A673 (cell line): ENCODE results near the gene PFDN2. TPM values are rescaled to one million over a fixed set of nuclear protein-coding genes. Genes with fewer than 3 reads are reported as not detected.

Experiments
- BruUV-seq: library from RNA; stranded (reverse); fragments of 400-500 nt; replicated peaks from 2 replicates; lab custom pipeline; 2021; lab: Mats Ljungman, UMichigan
- CTCF ChIA-PET: fragments of 300-600 bp; sonication (Branson Sonifier 250); formaldehyde crosslinking; loops from one replicate; lab custom pipeline; 2022; ENCODE audit warnings: antibody characterized with exemption; lab: Charles Lee
- POLR2A ChIA-PET: fragments of 300-600 bp; sonication (Branson Sonifier 250); formaldehyde crosslinking; loops from one replicate; lab custom pipeline; 2022; ENCODE audit warnings: antibody characterized with exemption; ENCODE audit not compliant: low non-redundant PET; lab: Charles Lee
- DNase-seq: peaks from one replicate; pipeline ENCODE4 v3.0.0-alpha.2; 2015; ENCODE audit warnings: low spot score
- H3K27ac ChIP-seq: fragments of 200-600 bp; sonication (generic); 2 replicates; pipeline ENCODE4 v1.5.1; 2016; ENCODE audit warnings: mixed run types, low read depth, mild to moderate bottlenecking, mixed read lengths, antibody characterized with exemption, low read length; ENCODE audit not compliant: poor library complexity, severe bottlenecking
- H3K27me3 ChIP-seq: fragments of 200-600 bp; sonication (generic); replicated peaks from 2 replicates; pipeline ENCODE4 v1.6.1; 2017; ENCODE audit warnings: mixed run types, low read depth, mild to moderate bottlenecking, mixed read lengths, antibody characterized with exemption, low read length; ENCODE audit not compliant: insufficient read depth, poor library complexity
- H3K36me3 ChIP-seq: fragments of 200-600 bp; sonication (generic); 2 replicates; pipeline ENCODE4 v1.6.1; 2016; ENCODE audit warnings: mixed run types, mild to moderate bottlenecking, mixed read lengths, antibody characterized with exemption, low read length; ENCODE audit not compliant: insufficient read depth, poor library complexity, severe bottlenecking
- H3K4me1 ChIP-seq: fragments of 200-600 bp; sonication (generic); 2 replicates; pipeline ENCODE4 v1.6.1; 2017; ENCODE audit warnings: mixed run types, mild to moderate bottlenecking, mixed read lengths, antibody characterized with exemption, low read length; ENCODE audit not compliant: insufficient read depth, poor library complexity, severe bottlenecking
- H3K4me3 ChIP-seq: fragments of 200-600 bp; sonication (generic); 2 replicates; pipeline ENCODE4 v1.5.1; 2016; ENCODE audit warnings: low read depth, mixed run types, mild to moderate bottlenecking, mixed read lengths, low read length; ENCODE audit not compliant: poor library complexity, severe bottlenecking
- H3K9me3 ChIP-seq: fragments of 200-600 bp; sonication (generic); 2 replicates; pipeline ENCODE4 v1.6.1; 2016; ENCODE audit warnings: mixed run types, low read depth, mild to moderate bottlenecking, mixed read lengths, antibody characterized with exemption, low read length; ENCODE audit not compliant: poor library complexity, severe bottlenecking
- CTCF ChIP-seq: fragments of 300-800, 200-600 bp; sonication (generic); conservative IDR thresholded peaks from 2 replicates; pipeline ENCODE4 v1.5.1; 2017; ENCODE audit warnings: low read depth, mild to moderate bottlenecking, antibody characterized with exemption, low read length, moderate library complexity, mixed read lengths
- EZH2 ChIP-seq: fragments of 200-600 bp; sonication (generic); IDR thresholded peaks from 2 replicates; pipeline ENCODE4 v1.6.1; 2017; ENCODE audit warnings: borderline replicate concordance, low read depth, mild to moderate bottlenecking, mixed read lengths, antibody characterized with exemption, low read length; ENCODE audit not compliant: poor library complexity, severe bottlenecking
- intact Hi-C: fragments of 100-400 bp; cut with micrococcal nuclease; formaldehyde crosslinking; loops from one replicate; pipeline ENCODE4 v1.10.0; 2022; ENCODE audit not compliant: unreplicated experiment
- total RNA-seq: library from RNA; stranded (reverse); gene quantifications from 2 replicates; pipeline ENCODE4 v1.2.3, GENCODE V29; 2021

The PFDN2 gene
- total RNA-seq, 1 experiment from 2014 or later = 131 TPM

GRCh38 chr1:161165742-161166668 is 48.2 kb upstream of the PFDN2 start, which contains the start of gene PPOX:
Gene PPOX (plus strand): TSS chr1:161166426. CDS start chr1:161166848, 422 bp downstream.
- ChIA-PET CTCF (interaction anchor here (0.9 to 1.6 kb wide), 4 partner anchors 33 to 68 kb away, joined by 4 to 6 read pairs (median 4); partner anchors contain the start of genes ADAMTS4, KLHDC9, NDUFS2 and TOMM40L), POLR2A (interaction anchor here (0.6 kb wide), 2 partner anchors 10 to 34 kb away, joined by 5 to 8 read pairs; no protein-coding TSS in a partner anchor)
- Histone ChIP-seq H3K4me3 (peak within 1 kb of the TSS; percentile 83), H3K4me1 (no peaks in the 10 kb centered on the region), H3K27ac (peak within 1 kb of the TSS; percentile 69), H3K27me3 (no peaks in the 10 kb centered on the region), H3K36me3 (peaks cover 44% of the 10 kb centered on the region), H3K9me3 (no peaks in the 10 kb centered on the region)
- intact Hi-C loops = no loop called here
- BruUV-seq = no TSS peak
- peak; percentile 74 for TF ChIP-seq CTCF
- no peak for TF ChIP-seq EZH2
- DNase-seq = peak; percentile 98

- Histone ChIP-seq H3K4me3 (peak overlapping the region; percentile 83), H3K9me3 (no peaks in the 10 kb centered on the region), H3K27ac (peak overlapping the region; percentile 69), H3K36me3 (peaks cover 43% of the 10 kb centered on the region), H3K4me1 (no peaks in the 10 kb centered on the region), H3K27me3 (no peaks in the 10 kb centered on the region)
- no peak for DNase-seq
- no TSS peak for BruUV-seq
- intact Hi-C loops = no loop called here
- TF ChIP-seq EZH2 = no peak
- TF ChIP-seq CTCF = no peak
- ChIA-PET POLR2A (interaction anchor here (0.6 kb wide), 1 partner anchor 9 kb away, joined by 5 read pairs; no protein-coding TSS in a partner anchor), CTCF (interaction anchor here (0.9 to 1.6 kb wide), 2 partner anchors 34 to 67 kb away, joined by 4 read pairs; partner anchors contain the start of genes ADAMTS4 and KLHDC9)
Observed at GRCh38 chr1:161164901-161165610, 47.2 kb upstream of the PFDN2 start.

GRCh38 chr1:161163793-161164192 is 46.0 kb upstream of the PFDN2 start:
- DNase-seq = no peak
- Histone ChIP-seq H3K4me3 (no peak overlapping the region), H3K9me3 (no peaks in the 10 kb centered on the region), H3K27ac (no peak overlapping the region), H3K27me3 (no peaks in the 10 kb centered on the region), H3K4me1 (peaks cover 3% of the 10 kb centered on the region), H3K36me3 (peaks cover 34% of the 10 kb centered on the region)
- TF ChIP-seq EZH2 (no peak), CTCF (no peak)
- intact Hi-C loops = no loop called here
- ChIA-PET POLR2A (interaction anchor here (0.6 kb wide), 1 partner anchor 12 kb away, joined by 5 read pairs; no protein-coding TSS in a partner anchor), CTCF (no interaction called here)
- BruUV-seq = no TSS peak
